Measurements from ENCODE around the gene COL15A1.

Gene COL15A1

GRCh38 chr9:98973171-98973570 is 29.5 kb downstream of the COL15A1 start:
- no peak for DNase-seq (ENCODE audit: low spot score)

- no peak for DNase-seq (ENCODE audit: low spot score)
Measured at GRCh38 chr9:98973576-98973975, 29.9 kb downstream of the COL15A1 start.

- no peak for DNase-seq (ENCODE audit: low spot score)
Measured at GRCh38 chr9:98974106-98974505, 30.4 kb downstream of the COL15A1 start.

GRCh38 chr9:98974554-98974953 is 30.8 kb downstream of the COL15A1 start:
- no peak for DNase-seq (ENCODE audit: low spot score)

- peak; percentile 84 for DNase-seq (ENCODE audit: low spot score)
Measured at GRCh38 chr9:98974994-98975712, 31.4 kb downstream of the COL15A1 start.

- DNase-seq (ENCODE audit: low spot score), result no peak
Measured at GRCh38 chr9:98975838-98976237, 32.1 kb downstream of the COL15A1 start.

- no peak for DNase-seq (ENCODE audit: low spot score)
Measured at GRCh38 chr9:98977246-98977714, 33.6 kb downstream of the COL15A1 start.

GRCh38 chr9:98977813-98978212 is 34.1 kb downstream of the COL15A1 start:
- DNase-seq (ENCODE audit: low spot score), result no peak

GRCh38 chr9:98978231-98978681 is 34.5 kb downstream of the COL15A1 start:
- no peak for DNase-seq (ENCODE audit: low spot score)

- DNase-seq (ENCODE audit: low spot score), result no peak
Measured at GRCh38 chr9:98980291-98980690, 36.6 kb downstream of the COL15A1 start.

- peak; percentile 59 for DNase-seq (ENCODE audit: low spot score)
Measured at GRCh38 chr9:98983295-98984268, 39.9 kb downstream of the COL15A1 start.

GRCh38 chr9:98985596-98985995 is 41.9 kb downstream of the COL15A1 start:
- no peak for DNase-seq (ENCODE audit: low spot score)

- DNase-seq (ENCODE audit: low spot score), result no peak
Measured at GRCh38 chr9:98986866-98987651, 43.4 kb downstream of the COL15A1 start.

- DNase-seq (ENCODE audit: low spot score), result peak; percentile 92
Measured at GRCh38 chr9:98989036-98990000, 45.6 kb downstream of the COL15A1 start.

- no peak for DNase-seq (ENCODE audit: low spot score)
Measured at GRCh38 chr9:98990181-98990870, 46.6 kb downstream of the COL15A1 start.

GRCh38 chr9:98992107-98992884 is 48.6 kb downstream of the COL15A1 start:
- DNase-seq (ENCODE audit: low spot score), result no peak

- DNase-seq (ENCODE audit: low spot score), result no peak
Measured at GRCh38 chr9:98992885-98993569, 49.3 kb downstream of the COL15A1 start.

- no peak for DNase-seq (ENCODE audit: low spot score)
Measured at GRCh38 chr9:98993570-98993945, 49.9 kb downstream of the COL15A1 start.

All from AG08396 (cell line).